Head of caudate nucleus (tissue), 42 donors: Measurements from ENCODE around the gene PMS2.
"Not testable (repeated sequence)": the region's sequence is repeated elsewhere in the genome, so short reads cannot be mapped to it uniquely, and the experiment has no call there.

Source experiments
- DNase-seq, 42 donors: peaks; one replicate each; pipeline versions ENCODE4 v3.0.0 to v3.0.0-alpha.2; 2020 to 2021; ENCODE audit warnings: mixed read lengths in 7 of 42
- intact Hi-C: fragments of 100-400 bp; cut with DNase I; formaldehyde crosslinking; loops from one replicate; pipeline ENCODE4 v1.15.0; 2022

PMS2 gene

GRCh38 chr7:6022707-6023106 is 13.9 kb upstream of the PMS2 start:
- intact Hi-C loops = no loop called here
- DNase-seq = no peak

- intact Hi-C loops = no loop called here
- no peak for DNase-seq
Observed at GRCh38 chr7:6020371-6021286, 11.8 kb upstream of the PMS2 start.

GRCh38 chr7:6016653-6016966 is 7.8 kb upstream of the PMS2 start:
- intact Hi-C loops = no loop called here
- DNase-seq = no peak

DNA sequence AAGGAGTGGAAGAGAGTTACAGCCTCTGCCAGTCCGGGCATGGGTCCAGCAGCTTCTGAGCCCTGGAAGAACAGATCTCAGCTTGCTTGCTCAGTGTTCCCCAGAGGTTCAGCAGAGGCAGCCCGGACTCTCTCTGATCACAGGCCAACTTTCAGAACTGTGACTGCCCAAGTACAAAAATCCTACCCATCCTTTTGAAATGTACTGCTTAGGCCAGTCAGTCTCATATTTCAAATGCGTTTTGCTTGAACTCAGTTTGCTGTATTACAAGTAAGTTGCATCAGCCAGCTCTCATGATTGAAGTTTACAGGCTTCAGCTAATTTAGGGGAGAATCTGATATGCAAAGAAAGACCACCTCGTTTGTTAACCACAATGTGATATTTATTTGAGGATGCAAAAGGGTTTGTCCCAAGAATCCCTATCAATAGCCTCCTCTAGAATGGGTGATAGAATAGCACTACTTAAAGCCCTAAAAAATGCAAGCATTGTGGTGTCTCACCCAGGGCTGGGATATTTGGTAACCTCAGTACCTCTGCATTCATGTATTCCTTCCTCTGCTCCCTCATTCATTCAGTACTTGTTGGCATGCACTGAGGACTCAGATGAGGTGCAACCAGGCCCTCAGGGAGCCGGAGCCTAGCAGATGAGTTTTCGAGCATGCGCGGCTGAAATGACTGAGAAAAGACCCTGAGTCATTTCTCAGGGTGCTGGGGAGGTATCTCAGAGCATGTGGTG is 7.2 kb upstream of the PMS2 start:
- DNase-seq = peak in 34 of 42 donors; percentile 13 to 71 (median 34)
- intact Hi-C loops = no loop called here

GRCh38 chr7:6012355-6013104 is 3.7 kb upstream of the PMS2 start:
- DNase-seq = no peak
- intact Hi-C loops = no loop called here

DNA sequence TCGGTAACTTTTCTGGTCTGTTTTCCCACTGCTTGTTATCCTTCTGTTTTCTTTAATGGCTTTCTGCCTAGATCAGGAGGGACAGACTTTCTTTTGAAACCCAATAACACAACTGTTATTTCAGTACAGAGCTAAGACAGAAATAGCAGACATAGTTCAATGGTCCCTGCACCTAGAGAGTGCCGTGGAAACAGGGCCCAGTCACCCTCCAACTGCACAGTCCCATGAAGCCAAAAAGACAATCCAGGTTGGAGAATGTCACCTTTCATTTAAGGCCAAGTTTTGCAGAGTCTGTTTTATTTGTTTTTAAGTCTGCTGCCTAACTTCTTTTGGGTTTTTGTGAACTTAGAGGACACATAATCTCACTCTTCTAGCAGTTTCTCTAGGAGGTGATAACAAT is 2.7 kb upstream of the PMS2 start:
- intact Hi-C loops = no loop called here
- no peak for DNase-seq

- DNase-seq = peak in 1 of 42 donors; percentile 2
- intact Hi-C loops = not testable (repeated sequence)
Observed at GRCh38 chr7:6010370-6010769, 1.5 kb upstream of the PMS2 start.

- intact Hi-C loops = not testable (repeated sequence)
- DNase-seq = peak in 1 of 42 donors; percentile 7
Observed at GRCh38 chr7:6007835-6008590, 836 bp downstream of the PMS2 start.

- no peak for DNase-seq
- intact Hi-C loops = no loop called here
Observed at GRCh38 chr7:6007386-6007785, 1.5 kb downstream of the PMS2 start.

- intact Hi-C loops = no loop called here
- peak in 31 of 42 donors; percentile 18 to 75 (median 47) for DNase-seq
Observed at GRCh38 chr7:5997210-5997808, 11.5 kb downstream of the PMS2 start.

DNA sequence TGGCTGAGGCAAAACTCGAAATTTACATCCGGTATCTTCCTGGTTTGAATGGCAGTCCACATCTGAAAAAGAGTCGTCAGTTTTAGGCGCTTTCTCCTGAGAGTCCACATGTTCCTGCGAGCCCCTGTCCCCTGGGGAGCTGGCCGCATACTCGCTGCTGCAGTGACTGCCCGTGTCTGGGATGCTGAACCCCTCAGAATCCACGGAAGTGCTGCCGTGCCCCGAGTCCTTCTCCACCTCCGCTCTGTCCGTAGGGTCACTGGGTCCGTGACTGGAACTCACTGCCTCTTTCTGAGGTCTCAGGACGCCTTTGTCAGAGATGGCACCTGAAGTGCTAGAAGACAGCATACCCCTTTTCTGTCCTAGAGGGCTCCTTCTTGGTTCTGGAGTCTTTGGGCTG is 21.8 kb downstream of the PMS2 start:
- DNase-seq, intact Hi-C loops: not testable (repeated sequence)

DNA sequence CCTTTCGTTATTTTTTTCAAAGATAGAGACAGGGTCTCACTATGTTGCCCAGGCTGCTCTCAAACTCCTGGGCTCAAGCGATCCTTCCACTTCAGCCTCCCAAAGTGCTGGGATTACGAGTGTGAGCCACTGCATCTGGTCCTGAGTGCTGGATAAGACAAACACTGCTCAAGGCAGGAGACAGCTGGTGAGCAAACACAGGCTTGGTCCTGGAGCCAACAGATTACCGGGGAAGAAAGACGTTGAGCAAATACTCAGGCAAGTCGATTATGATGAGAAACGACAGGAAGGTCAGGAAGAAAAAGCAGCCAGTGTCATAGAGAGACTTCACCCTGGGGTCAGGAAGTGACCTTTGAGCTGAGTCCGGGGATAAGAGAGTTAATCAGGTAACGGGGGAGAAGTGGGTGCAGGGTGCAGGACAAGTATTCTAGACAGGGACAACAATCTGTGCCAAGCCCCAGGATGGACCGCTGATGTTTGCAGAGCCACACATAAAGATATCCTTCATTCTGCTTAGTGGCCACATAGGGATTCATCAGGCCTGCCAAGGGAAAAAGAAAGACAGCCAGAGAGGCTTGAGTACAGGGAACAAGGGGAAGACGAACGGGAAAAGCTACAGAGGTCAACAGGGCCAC is 29.1 kb downstream of the PMS2 start:
- intact Hi-C loops, DNase-seq: not testable (repeated sequence)

DNA sequence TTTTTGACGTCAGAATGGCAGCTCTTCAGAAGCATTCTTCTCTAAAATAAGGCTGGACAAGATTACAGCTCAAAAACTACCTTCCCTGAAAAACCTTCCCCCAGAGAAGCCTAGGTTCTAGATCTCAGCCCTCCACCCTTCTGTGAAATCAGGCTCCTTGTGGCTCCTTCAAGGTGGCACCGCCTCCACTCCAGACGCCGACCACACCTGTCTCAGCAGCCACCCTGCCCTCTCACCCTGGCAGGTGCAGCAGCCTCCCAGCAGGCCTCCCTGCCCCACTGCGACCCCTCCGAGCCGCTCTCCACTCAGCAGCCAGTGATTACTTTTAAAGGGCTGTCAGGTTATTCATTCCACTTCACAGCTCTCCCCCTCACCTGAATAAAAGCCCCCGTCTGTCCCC is 35.3 kb downstream of the PMS2 start:
- intact Hi-C loops, DNase-seq: not testable (repeated sequence)

DNA sequence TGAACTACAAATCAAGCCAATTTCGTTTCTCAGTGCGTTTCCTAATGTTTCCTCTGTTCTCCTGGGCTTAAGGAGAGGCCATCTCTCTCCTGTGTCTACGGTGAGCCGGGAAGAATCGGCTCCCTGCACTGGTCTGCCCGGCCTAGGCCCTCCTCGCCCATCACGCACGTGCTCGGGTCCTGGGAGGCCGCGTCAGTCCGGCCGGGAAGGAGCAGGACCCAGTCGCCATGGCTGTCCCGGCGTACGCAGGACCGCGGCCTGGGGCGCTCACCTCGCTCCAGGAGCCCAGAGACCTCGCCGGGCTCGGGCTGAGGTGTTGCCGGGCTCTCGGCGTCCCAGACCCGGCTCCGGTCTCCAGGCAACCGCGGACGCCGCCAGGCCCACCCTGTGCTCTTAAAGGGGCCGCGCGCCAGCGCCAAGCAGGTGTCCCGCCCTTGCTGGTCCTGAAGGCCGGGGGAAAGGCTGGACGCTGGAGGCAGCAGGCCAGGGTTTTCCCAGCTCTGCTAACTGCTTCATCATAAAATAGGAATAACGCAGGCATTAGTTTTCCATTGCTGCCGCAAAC is 38.4 kb downstream of the PMS2 start, which contains the start of gene RSPH10B:
Gene RSPH10B, minus strand, starts transcription at position 343 of the 565 bp plus-strand sequence. CDS start 3,573 bp downstream, outside the sequence.
- DNase-seq, intact Hi-C loops: not testable (repeated sequence)

GRCh38 chr7:5963810-5964209 is 45.0 kb downstream of the PMS2 start:
- intact Hi-C loops = not testable (repeated sequence)

GRCh38 chr7:5963205-5963604 is 45.6 kb downstream of the PMS2 start:
- DNase-seq, intact Hi-C loops: not testable (repeated sequence)

More at GRCh38 chr7:5963810-5964209, 45.0 kb downstream of the PMS2 start:
- not testable (repeated sequence) for DNase-seq

DNA sequence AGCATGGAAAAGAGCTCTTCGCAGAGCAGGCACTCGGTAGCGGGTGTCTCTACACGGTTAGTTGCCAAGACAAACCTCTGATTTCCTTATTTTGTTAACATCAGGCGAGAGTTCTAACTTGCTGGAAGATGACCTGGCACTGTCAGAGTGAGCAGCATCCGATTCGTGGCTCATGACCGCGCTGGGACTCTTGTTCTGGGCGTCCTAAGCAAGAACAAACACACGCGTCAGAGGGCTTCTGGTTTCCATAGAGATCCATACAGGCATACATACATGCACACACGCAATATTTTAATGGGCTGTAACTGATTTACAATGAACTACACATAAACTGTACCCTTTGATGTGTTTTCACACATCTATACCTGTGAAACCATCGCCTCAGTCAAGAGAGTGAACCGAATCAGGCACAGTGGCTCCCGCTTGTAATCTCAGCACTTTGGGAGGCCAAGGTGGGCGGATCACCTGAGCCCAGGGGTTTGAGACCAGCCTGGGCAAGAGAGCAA is 73.9 kb downstream of the PMS2 start:
- intact Hi-C loops = not testable (repeated sequence)

More for the DNA sequence above, 73.9 kb downstream of the PMS2 start:
- not testable (repeated sequence) for DNase-seq
